Right lung (tissue), 5 donors: ENCODE data around the gene CADPS2. TPM values are rescaled to one million over a fixed set of nuclear protein-coding genes. Genes with fewer than 3 reads are reported as not detected.
"Not testable (repeated sequence)": the region's sequence is repeated elsewhere in the genome, so short reads cannot be mapped to it uniquely, and the experiment has no call there.

Experiments
- DNase-seq, 2 donors: peaks; one replicate each; pipeline ENCODE4 v3.0.0-alpha.2; 2013
- polyA plus RNA-seq, 5 donors: library from polyadenylated mRNA; unstranded; fragments of 120-200 nt; gene quantifications; one replicate each; pipeline versions ENCODE4 v1.2.1 to v1.2.3, GENCODE V29; 2013; ENCODE audit warnings: inconsistent platforms in 1 of 5, low replicate concordance in 1 of 5; ENCODE audit not compliant: insufficient read length in 5 of 5, insufficient read depth in 1 of 5

CADPS2 gene
- polyA plus RNA-seq, 5 donors = 53.5 to 79.9 (median 73.9) TPM

GRCh38 chr7:122850528-122850927 is 35.7 kb downstream of the CADPS2 start:
- no peak for DNase-seq

DNA sequence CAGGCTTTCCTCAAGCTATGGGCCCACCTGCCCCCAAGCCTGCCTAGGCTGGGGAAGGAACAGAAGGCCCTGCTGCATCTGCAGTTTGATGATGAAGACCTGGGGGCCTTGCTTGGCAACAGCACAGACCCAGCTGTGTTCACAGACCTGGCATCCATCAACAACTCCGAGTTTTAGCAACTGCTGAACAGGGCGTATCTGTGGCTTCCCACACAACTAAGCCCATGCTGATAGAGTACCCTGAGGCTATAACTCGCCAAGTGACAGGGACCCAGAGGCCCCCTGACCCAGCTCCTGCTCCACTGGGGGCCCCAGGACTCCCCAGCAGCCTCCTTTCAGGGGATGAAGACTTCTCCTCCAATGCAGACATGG is 36.3 kb downstream of the CADPS2 start:
- no peak for DNase-seq

DNA sequence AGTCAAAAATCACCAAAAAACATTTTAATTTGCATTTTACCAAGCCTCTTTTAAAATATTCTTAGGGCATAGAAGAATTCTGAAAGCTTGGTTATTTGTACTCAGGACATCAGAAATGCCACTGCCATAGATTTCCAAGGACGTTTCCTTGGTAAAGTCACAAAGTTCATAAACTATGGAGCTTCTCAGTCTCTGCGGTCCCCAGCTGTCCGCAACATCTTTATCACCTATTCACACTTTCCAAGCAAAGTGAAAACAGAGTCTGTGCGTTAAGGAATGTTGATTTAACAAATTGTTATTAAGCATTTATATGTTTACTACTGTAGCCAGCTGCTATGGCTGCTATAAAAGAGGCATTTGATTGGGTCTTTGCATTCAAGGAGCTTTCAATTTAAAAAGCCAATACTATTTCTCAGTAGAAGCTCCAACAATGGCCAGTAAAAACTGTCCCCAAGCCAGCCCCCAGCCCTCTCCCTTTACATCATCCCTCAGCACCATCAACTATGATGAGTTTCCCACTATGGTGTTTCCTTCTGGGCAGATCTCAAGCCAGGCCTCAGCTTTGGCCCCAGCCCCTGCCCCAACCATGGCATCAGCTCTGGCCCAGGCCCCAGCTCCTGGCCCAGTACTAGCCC is 36.8 kb downstream of the CADPS2 start:
- DNase-seq = no peak

- no peak for DNase-seq
Measured at GRCh38 chr7:122847871-122848473, 38.3 kb downstream of the CADPS2 start.

DNA sequence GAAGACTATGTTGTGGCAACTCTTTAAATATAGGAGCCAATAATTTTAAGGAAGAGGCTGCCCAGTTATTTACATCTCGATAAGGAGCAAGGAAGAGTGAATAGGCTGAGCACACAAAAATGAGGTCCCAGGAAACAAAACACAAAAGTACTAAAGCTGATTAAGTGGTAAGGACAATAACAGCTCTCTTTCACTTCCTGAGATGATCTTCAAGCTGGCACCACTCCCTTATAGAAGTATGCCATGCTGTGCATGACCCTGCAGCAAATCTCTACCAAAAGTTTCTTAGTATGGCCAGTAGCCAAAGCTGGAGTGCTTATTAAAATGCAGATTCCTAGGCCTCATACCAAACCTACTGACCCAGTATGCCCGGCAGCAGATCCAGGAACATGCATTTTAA is 39.7 kb downstream of the CADPS2 start:
- no peak for DNase-seq

DNA sequence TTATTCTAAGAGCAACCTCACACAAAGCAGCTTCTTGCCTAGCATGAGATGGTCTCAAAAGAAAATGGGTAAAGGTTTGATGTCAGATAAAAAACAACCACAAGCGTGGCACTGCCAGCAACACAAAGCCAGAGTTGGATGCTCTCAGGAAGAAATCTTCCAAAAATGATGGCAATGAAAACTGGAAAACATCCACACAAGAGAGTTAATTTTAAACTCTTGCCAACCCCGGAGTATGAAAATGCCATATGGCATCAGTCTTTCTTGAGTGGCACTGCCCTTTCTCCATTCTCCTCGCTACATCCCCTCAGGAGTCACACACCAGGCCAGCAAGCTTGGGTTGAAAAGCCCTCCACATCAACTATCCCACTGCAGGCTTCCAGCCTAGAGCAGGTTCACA is 41.0 kb downstream of the CADPS2 start:
- no peak for DNase-seq

GRCh38 chr7:122844191-122844988 is 41.9 kb downstream of the CADPS2 start:
- no peak for DNase-seq

- DNase-seq = peak in 1 of 2 donors; percentile 42
Measured at GRCh38 chr7:122842971-122843370, 43.3 kb downstream of the CADPS2 start.

- not testable (repeated sequence) for DNase-seq
Measured at GRCh38 chr7:122836286-122836685, 50.0 kb downstream of the CADPS2 start.

DNA sequence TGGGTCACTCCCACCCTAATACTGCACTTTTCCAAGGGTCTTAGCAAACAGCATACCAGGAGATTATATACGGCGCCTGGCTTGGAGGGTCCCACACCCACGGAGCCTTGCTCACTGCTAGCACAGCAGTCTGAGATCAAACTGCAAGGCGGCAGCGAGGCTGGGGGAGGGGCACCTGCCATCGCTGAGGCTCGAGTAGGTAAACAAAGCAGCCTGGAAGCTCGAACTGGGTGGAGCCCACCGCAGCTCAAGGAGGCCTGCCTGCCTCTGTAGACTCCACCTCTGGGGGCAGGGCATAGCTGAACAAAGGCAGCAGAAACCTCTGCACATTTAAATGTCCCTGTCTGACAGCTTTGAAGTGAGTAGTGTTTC is 51.7 kb downstream of the CADPS2 start:
- not testable (repeated sequence) for DNase-seq

- no peak for DNase-seq
Measured at GRCh38 chr7:122833888-122834570, 52.2 kb downstream of the CADPS2 start.

DNA sequence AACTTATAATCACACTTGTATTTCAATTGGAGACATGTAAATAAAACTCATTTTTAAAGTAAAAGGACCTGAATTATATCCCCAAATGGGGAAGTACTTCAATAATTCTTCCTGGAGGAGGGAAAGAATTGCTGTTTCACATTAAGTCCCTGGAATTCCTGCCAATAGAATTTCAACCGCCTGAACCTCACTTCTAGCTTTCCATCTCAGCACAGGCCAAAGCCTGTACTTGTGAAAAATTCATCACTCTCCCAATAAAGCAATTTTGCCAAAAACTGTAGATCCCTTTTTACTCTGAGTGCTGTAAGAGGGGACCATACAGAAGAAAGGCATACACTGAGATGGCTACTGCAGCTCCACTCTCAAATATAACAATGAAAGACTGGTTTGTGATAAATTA is 54.8 kb downstream of the CADPS2 start:
- no peak for DNase-seq

DNA sequence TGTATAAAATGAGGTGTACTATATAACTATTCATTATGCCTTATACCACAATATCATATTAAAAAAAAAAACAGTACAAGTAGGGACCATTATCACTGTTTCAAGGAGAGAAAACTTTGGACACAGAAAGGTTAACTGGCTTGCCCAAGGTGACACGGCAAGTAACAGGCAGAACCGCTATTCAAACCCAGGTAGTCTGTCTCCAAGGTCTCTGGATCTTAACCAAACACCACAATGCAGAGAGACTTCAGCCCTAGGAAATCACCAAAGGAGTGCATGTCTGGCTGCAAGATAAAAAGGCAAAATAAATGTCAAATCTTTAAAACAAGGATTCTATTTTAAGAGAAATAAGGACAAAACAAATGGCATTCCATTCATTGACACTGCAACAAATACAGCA is 56.3 kb downstream of the CADPS2 start:
- DNase-seq = no peak

- no peak for DNase-seq
Measured at GRCh38 chr7:122827763-122828162, 58.5 kb downstream of the CADPS2 start.

GRCh38 chr7:122813845-122814244 is 72.4 kb downstream of the CADPS2 start:
- DNase-seq = no peak

DNA sequence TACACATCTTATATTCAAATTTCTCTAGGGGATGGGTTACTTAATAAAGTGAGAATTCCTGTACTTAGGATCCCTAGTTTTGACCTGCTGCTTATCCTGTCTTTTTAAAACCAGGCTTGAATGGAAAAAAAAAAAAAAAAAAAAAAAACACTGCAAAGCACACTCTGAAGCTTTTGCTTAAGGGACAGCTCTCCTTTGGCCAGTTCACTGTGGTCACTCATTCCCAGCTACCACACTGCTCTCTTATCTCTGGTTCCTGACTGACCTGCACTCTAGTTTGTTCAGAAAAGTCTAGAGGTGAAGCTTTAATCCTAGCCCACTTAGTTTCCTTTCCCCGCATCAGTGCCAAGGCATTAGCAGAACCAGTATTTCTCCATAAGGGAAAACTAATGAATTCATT is 82.4 kb downstream of the CADPS2 start:
- no peak for DNase-seq

- peak; percentile 19 to 26 for DNase-seq
Measured at GRCh38 chr7:122803323-122803722, 82.9 kb downstream of the CADPS2 start.

- no peak for DNase-seq
Measured at GRCh38 chr7:122802301-122802751, 83.9 kb downstream of the CADPS2 start.

- DNase-seq = no peak
Measured at GRCh38 chr7:122791959-122792545, 94.2 kb downstream of the CADPS2 start.

- no peak for DNase-seq
Measured at GRCh38 chr7:122790591-122790990, 95.7 kb downstream of the CADPS2 start.

DNA sequence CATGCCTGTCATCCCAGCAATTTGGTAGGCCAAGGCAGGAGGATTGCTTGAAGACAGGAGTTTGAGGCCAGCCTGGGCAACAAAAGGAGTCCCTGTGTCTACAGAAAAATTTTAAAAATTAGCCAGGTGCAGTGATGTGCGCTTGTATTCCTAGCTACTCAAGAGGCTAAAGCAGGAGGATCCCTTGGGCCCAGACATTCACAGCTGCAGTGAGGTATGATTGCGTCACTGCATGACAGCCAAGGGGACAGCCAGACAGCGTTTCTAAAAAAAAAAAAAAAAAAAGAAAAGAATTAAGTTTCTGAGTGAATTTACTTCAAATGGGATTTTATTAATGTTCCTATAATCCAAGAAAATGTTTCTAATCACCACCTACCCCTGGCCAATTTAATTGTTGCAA is 96.1 kb downstream of the CADPS2 start:
- no peak for DNase-seq

DNA sequence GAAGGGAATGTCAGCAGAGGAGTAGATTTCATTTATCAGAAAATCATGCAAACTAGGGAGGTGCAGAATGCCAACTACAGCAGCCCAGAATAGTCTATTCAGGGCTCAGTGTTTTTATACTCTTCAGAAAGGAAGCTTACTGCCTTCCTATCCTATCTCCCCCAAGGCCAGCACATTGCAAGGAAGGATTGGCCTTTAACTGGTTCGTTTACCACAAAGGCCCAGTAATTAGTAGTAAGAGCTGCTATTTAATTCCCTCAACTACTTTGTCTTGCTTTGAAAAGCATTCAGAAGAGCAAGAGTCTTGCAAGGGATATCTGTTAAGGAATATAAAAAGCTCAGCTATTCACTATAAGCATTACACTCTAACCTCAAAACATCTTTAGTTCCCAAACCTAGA is 97.1 kb downstream of the CADPS2 start:
- no peak for DNase-seq
